ENCODE measurements around the gene SMIM24.
"Not testable (repeated sequence)": the region's sequence is repeated elsewhere in the genome, so short reads cannot be mapped to it uniquely, and the experiment has no call there.

DNA sequence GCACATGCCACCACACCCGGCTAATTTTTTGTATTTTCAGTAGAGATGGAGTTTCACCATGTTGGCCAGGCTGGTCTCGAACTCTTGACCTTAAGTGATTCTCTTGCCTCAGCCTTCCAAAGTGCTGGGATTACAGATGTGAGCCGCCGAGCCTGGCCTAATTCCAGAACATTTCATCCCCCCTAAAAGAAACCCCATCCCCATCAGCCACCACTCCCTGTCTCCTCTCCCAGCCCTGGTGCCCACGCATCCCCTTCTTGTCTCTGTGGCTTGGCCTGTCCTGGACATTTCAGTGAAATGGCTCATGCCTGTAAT lies 50.0 kb downstream of the SMIM24 start:
- not testable (repeated sequence) for TF ChIP-seq POLR2AphosphoS5, POLR2A (IDR thresholded peaks at IDR 0.05)

Measured in spleen (tissue), 3 donors.